Measurements from ENCODE around the gene HBG1. TPM values are rescaled to one million over a fixed set of nuclear protein-coding genes. Genes with fewer than 3 reads are reported as not detected.

The HBG1 gene
- total RNA-seq, 3 donors from 2014 or later (not counting 1 experiment from before 2014, with no cell fraction given), result not detected

DNA sequence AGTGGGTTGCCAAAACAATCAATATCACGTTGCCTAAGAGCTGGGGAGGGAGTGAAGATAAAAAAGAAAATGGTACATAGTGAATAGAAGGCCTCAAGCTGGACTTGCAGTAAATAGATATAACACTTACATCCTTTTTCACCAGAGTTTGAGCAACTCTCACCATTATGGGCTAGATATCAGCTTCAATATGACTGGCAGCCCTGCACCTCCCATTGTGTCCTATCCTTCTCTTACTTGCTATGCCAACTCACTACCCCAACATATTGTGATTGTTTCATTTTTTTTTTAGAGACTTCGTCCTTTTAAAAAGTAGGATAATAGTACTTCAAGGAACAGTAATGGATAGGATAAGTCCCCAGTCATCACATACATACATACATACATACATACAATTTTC is 7.4 kb downstream of the HBG1 start:
- Mint-ChIP-seq H3K4me1 (no peaks in the 10 kb centered on the region), H3K27me3 (ENCODE audit: low read depth in 2 of 2) (peaks cover 0 to 6% of the 10 kb centered on the region in 2 donors), H3K4me3 (no peak overlapping the region), H3K9me3 (no peaks in the 10 kb centered on the region), H3K36me3 (no peaks in the 10 kb centered on the region), H3K27ac (no peak overlapping the region)
- H3K4me3 ChIP-seq (ENCODE audit: low read length), result no peak overlapping the region
- no peaks in the 10 kb centered on the region for H3K27me3 ChIP-seq (ENCODE audit: control insufficient read depth, insufficient read depth, low read length)
- intact Hi-C loops (cut with micrococcal nuclease), result no loop called here
- no peak for DNase-seq
- no peaks in the 10 kb centered on the region for H3K4me1 ChIP-seq (ENCODE audit: control insufficient read depth, insufficient read depth, low read length)
- TF ChIP-seq, protein P1, sequence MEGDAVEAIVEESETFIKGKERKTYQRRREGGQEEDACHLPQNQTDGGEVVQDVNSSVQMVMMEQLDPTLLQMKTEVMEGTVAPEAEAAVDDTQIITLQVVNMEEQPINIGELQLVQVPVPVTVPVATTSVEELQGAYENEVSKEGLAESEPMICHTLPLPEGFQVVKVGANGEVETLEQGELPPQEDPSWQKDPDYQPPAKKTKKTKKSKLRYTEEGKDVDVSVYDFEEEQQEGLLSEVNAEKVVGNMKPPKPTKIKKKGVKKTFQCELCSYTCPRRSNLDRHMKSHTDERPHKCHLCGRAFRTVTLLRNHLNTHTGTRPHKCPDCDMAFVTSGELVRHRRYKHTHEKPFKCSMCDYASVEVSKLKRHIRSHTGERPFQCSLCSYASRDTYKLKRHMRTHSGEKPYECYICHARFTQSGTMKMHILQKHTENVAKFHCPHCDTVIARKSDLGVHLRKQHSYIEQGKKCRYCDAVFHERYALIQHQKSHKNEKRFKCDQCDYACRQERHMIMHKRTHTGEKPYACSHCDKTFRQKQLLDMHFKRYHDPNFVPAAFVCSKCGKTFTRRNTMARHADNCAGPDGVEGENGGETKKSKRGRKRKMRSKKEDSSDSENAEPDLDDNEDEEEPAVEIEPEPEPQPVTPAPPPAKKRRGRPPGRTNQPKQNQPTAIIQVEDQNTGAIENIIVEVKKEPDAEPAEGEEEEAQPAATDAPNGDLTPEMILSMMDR (IDR thresholded peaks at IDR 0.05), result no peak
- 78% methylated on average over 1 of the region's 2 CpGs for WGBS (ENCODE audit: insufficient coverage)
- no peaks in the 10 kb centered on the region for H3K36me3 ChIP-seq (ENCODE audit: control insufficient read depth, insufficient read depth, low read length)
- H3K27ac ChIP-seq (ENCODE audit: low read length), result no peak overlapping the region
- H3K9me3 ChIP-seq (ENCODE audit: control insufficient read depth, insufficient read depth, low read length), result no peaks in the 10 kb centered on the region
- no peak for ATAC-seq

- intact Hi-C loops (cut with micrococcal nuclease), result no loop called here
- TF ChIP-seq, protein P1 (IDR thresholded peaks at IDR 0.05), result no peak
- H3K4me1 Mint-ChIP-seq, result no peaks in the 10 kb centered on the region
- 58% methylated on average over 2 of the region's 3 CpGs for WGBS (ENCODE audit: insufficient coverage)
- DNase-seq (no peak), ATAC-seq (no peak)
- H3K36me3 Mint-ChIP-seq, result no peaks in the 10 kb centered on the region
- H3K36me3 ChIP-seq (ENCODE audit: control insufficient read depth, insufficient read depth, low read length), result no peaks in the 10 kb centered on the region
- H3K27me3 Mint-ChIP-seq (ENCODE audit: low read depth in 2 of 2), result peaks cover 0 to 6% of the 10 kb centered on the region in 2 donors
- no peaks in the 10 kb centered on the region for H3K27me3 ChIP-seq (ENCODE audit: control insufficient read depth, insufficient read depth, low read length)
- H3K9me3 Mint-ChIP-seq, result no peaks in the 10 kb centered on the region
- no peak overlapping the region for H3K27ac ChIP-seq (ENCODE audit: low read length)
- H3K4me3 ChIP-seq (ENCODE audit: low read length), result no peak overlapping the region
- no peak overlapping the region for H3K4me3 Mint-ChIP-seq
- H3K4me1 ChIP-seq (ENCODE audit: control insufficient read depth, insufficient read depth, low read length), result no peaks in the 10 kb centered on the region
- no peaks in the 10 kb centered on the region for H3K9me3 ChIP-seq (ENCODE audit: control insufficient read depth, insufficient read depth, low read length)
- no peak overlapping the region for H3K27ac Mint-ChIP-seq
Observed at GRCh38 chr11:5241458-5241857, 8.2 kb downstream of the HBG1 start.

GRCh38 chr11:5240458-5240857 is 9.2 kb downstream of the HBG1 start:
- WGBS (ENCODE audit: insufficient coverage), result 78% methylated on average over 2 of the region's 2 CpGs
- intact Hi-C loops (cut with micrococcal nuclease), result no loop called here
- Histone ChIP-seq H3K9me3 (ENCODE audit: control insufficient read depth, insufficient read depth, low read length) (no peaks in the 10 kb centered on the region), H3K36me3 (ENCODE audit: control insufficient read depth, insufficient read depth, low read length) (no peaks in the 10 kb centered on the region), H3K27ac (ENCODE audit: low read length) (no peak overlapping the region), H3K27me3 (ENCODE audit: control insufficient read depth, insufficient read depth, low read length) (no peaks in the 10 kb centered on the region), H3K4me3 (ENCODE audit: low read length) (no peak overlapping the region), H3K4me1 (ENCODE audit: control insufficient read depth, insufficient read depth, low read length) (no peaks in the 10 kb centered on the region)
- DNase-seq, result no peak
- Mint-ChIP-seq H3K9me3 (no peaks in the 10 kb centered on the region), H3K27ac (no peak overlapping the region), H3K27me3 (ENCODE audit: low read depth in 2 of 2) (peaks cover 5 to 6% of the 10 kb centered on the region in 2 donors), H3K4me3 (no peak overlapping the region), H3K4me1 (no peaks in the 10 kb centered on the region), H3K36me3 (no peaks in the 10 kb centered on the region)
- ATAC-seq, result no peak
- TF ChIP-seq, protein P1 (IDR thresholded peaks at IDR 0.05), result no peak

DNA sequence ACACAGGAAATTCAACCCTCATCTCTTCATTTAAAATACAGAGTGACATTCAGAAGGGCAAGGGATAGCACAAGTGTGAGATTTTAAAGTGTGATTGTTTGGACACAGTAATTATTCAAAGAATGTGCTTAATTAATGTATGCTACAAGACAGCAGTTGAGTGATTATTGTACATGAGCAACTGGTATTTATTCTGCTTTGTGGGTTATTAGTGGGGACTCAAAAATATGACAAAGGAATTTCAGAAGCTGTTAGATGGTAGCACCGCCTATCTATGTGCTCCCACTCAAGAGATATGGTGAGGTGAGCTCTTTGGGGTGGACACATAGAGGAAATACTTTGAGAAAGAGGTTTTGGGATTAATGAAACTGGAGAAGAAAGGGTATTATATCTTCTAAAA is 9.6 kb downstream of the HBG1 start:
- no peaks in the 10 kb centered on the region for H3K36me3 ChIP-seq (ENCODE audit: control insufficient read depth, insufficient read depth, low read length)
- intact Hi-C loops (cut with micrococcal nuclease), result no loop called here
- H3K4me3 ChIP-seq (ENCODE audit: low read length), result no peak overlapping the region
- Mint-ChIP-seq H3K27me3 (ENCODE audit: low read depth in 2 of 2) (peaks cover 5 to 10% of the 10 kb centered on the region in 2 donors), H3K36me3 (no peaks in the 10 kb centered on the region), H3K4me1 (no peaks in the 10 kb centered on the region), H3K4me3 (no peak overlapping the region), H3K9me3 (peaks cover 0 to 2% of the 10 kb centered on the region in 2 donors), H3K27ac (no peak overlapping the region)
- H3K27ac ChIP-seq (ENCODE audit: low read length), result no peak overlapping the region
- no peak for ATAC-seq
- TF ChIP-seq, protein P1 (IDR thresholded peaks at IDR 0.05), result no peak
- H3K9me3 ChIP-seq (ENCODE audit: control insufficient read depth, insufficient read depth, low read length), result no peaks in the 10 kb centered on the region
- H3K27me3 ChIP-seq (ENCODE audit: control insufficient read depth, insufficient read depth, low read length), result no peaks in the 10 kb centered on the region
- no peaks in the 10 kb centered on the region for H3K4me1 ChIP-seq (ENCODE audit: control insufficient read depth, insufficient read depth, low read length)
- 100% methylated on average over 1 of the region's 1 CpG for WGBS (ENCODE audit: insufficient coverage)
- DNase-seq, result no peak
